NCI-H2081 treated with DMSO at 0.1 percent for 48 hours (cell line): ENCODE results near the gene RS1.

ENCODE experiments used
- DNase-seq: peaks from one replicate; lab custom pipeline; 2025; lab: John Stamatoyannopoulos, UW

Gene RS1

GRCh38 chrX:18668071-18668835, 3.7 kb downstream of the RS1 start:
- no peak for DNase-seq

GRCh38 chrX:18666614-18667013, 5.3 kb downstream of the RS1 start:
- no peak for DNase-seq

- DNase-seq: no peak
Measured at GRCh38 chrX:18664947-18665346, 7.0 kb downstream of the RS1 start.

GRCh38 chrX:18661273-18661672, 10.6 kb downstream of the RS1 start:
- DNase-seq: no peak

GRCh38 chrX:18654875-18655836, 16.8 kb downstream of the RS1 start:
- no peak for DNase-seq

GRCh38 chrX:18652636-18653035, 19.3 kb downstream of the RS1 start:
- no peak for DNase-seq

- no peak for DNase-seq
Measured at GRCh38 chrX:18650662-18651061, 21.2 kb downstream of the RS1 start.

GRCh38 chrX:18649498-18649951, 22.4 kb downstream of the RS1 start:
- no peak for DNase-seq

GRCh38 chrX:18647621-18648020, 24.3 kb downstream of the RS1 start:
- DNase-seq: no peak

GRCh38 chrX:18643853-18644252, 28.1 kb downstream of the RS1 start:
- no peak for DNase-seq

- no peak for DNase-seq
Measured at GRCh38 chrX:18643243-18643642, 28.7 kb downstream of the RS1 start.

- DNase-seq: no peak
Measured at GRCh38 chrX:18640686-18641085, 31.2 kb downstream of the RS1 start.

- no peak for DNase-seq
Measured at GRCh38 chrX:18639280-18639679, 32.6 kb downstream of the RS1 start.

- DNase-seq: no peak
Measured at GRCh38 chrX:18638398-18638797, 33.5 kb downstream of the RS1 start.

- no peak for DNase-seq
Measured at GRCh38 chrX:18630934-18631333, 41.0 kb downstream of the RS1 start.

- DNase-seq: no peak
Measured at GRCh38 chrX:18624599-18624998, 47.3 kb downstream of the RS1 start.

GRCh38 chrX:18620349-18620748, 51.6 kb downstream of the RS1 start:
- no peak for DNase-seq

- no peak for DNase-seq
Measured at GRCh38 chrX:18619288-18619687, 52.6 kb downstream of the RS1 start.

GRCh38 chrX:18617407-18617750, 54.5 kb downstream of the RS1 start:
- no peak for DNase-seq

- no peak for DNase-seq
Measured at GRCh38 chrX:18616688-18617406, 55.1 kb downstream of the RS1 start.

- no peak for DNase-seq
Measured at GRCh38 chrX:18613930-18614639, 57.8 kb downstream of the RS1 start.

- DNase-seq: no peak
Measured at GRCh38 chrX:18607966-18608365, 63.9 kb downstream of the RS1 start.
